GM21723 (cell line): ENCODE results near the gene FAM219A.

ENCODE experiments used
- ATAC-seq: cut with Tn5 transposase; IDR thresholded peaks from one replicate; pipeline ENCODE4 v1.9.1; 2021; ENCODE audit warnings: mild to moderate bottlenecking, moderate library complexity; ENCODE audit not compliant: unreplicated experiment

FAM219A gene

GRCh38 chr9:34458013-34458958 lies at the start of gene FAM219A, which contains the start of gene DNAI1:
TSS of gene FAM219A (minus strand) at chr9:34458570. CDS start at chr9:34458263, 307 bp downstream.
TSS of gene DNAI1 (plus strand) at chr9:34458805. CDS start at chr9:34459006, 201 bp downstream.
- ATAC-seq, result peak; percentile 98

- no peak for ATAC-seq
Measured at GRCh38 chr9:34507966-34508365, 49.6 kb upstream of the FAM219A start.

- ATAC-seq, result no peak
Measured at GRCh38 chr9:34507556-34507955, 49.2 kb upstream of the FAM219A start.

GRCh38 chr9:34506623-34507022 lies 48.3 kb upstream of the FAM219A start:
- no peak for ATAC-seq

GRCh38 chr9:34505370-34506120 lies 47.2 kb upstream of the FAM219A start:
- ATAC-seq, result no peak

- no peak for ATAC-seq
Measured at GRCh38 chr9:34503406-34503805, 45.0 kb upstream of the FAM219A start.

- ATAC-seq, result no peak
Measured at GRCh38 chr9:34502891-34503290, 44.5 kb upstream of the FAM219A start.

- no peak for ATAC-seq
Measured at GRCh38 chr9:34502471-34502870, 44.1 kb upstream of the FAM219A start.

- ATAC-seq, result no peak
Measured at GRCh38 chr9:34501889-34502425, 43.6 kb upstream of the FAM219A start.

GRCh38 chr9:34501372-34501771 lies 43.0 kb upstream of the FAM219A start:
- ATAC-seq, result no peak

- ATAC-seq, result no peak
Measured at GRCh38 chr9:34500623-34501267, 42.4 kb upstream of the FAM219A start.

GRCh38 chr9:34499076-34499475 lies 40.7 kb upstream of the FAM219A start:
- no peak for ATAC-seq

GRCh38 chr9:34498553-34498952 lies 40.2 kb upstream of the FAM219A start:
- no peak for ATAC-seq

- ATAC-seq, result no peak
Measured at GRCh38 chr9:34496149-34496712, 37.9 kb upstream of the FAM219A start.

- ATAC-seq, result no peak
Measured at GRCh38 chr9:34493972-34494535, 35.7 kb upstream of the FAM219A start.

GRCh38 chr9:34492051-34492450 lies 33.7 kb upstream of the FAM219A start:
- no peak for ATAC-seq

- ATAC-seq, result no peak
Measured at GRCh38 chr9:34491596-34491995, 33.2 kb upstream of the FAM219A start.

GRCh38 chr9:34490760-34491159 lies 32.4 kb upstream of the FAM219A start:
- no peak for ATAC-seq

GRCh38 chr9:34490360-34490759 lies 32.0 kb upstream of the FAM219A start:
- no peak for ATAC-seq

GRCh38 chr9:34486572-34486971 lies 28.2 kb upstream of the FAM219A start:
- ATAC-seq, result no peak
